SW 1271 (cell line): ENCODE data around the gene FIGNL1.

Experiments used
- DNase-seq, 2 experiments: peaks; one replicate each; lab custom pipeline; 2025; lab: John Stamatoyannopoulos, UW

FIGNL1 gene

DNA sequence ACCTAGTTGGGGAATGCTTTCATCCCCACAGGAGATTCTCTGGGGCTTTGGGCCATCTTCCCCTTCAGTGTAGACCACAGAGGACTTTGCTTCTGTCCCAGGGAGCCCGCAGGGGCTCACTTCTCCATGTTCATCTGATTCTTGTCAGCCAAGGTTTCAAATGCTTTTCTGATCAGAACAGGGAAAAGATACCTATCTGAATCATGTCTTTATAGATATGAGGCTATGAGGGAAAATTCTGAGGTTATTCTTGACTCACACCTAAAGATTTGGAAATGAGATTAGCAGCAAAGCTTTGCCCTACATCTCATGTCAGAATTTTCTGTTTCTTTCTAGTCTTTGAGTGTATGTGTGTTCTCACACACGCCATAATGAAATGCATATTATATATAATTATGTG is 53.3 kb downstream of the FIGNL1 start:
- DNase-seq, result no peak

- DNase-seq, result no peak
Measured at GRCh38 chr7:50394315-50394714, 55.8 kb downstream of the FIGNL1 start.
